GM12891 (cell line): ENCODE data around the gene AKT1.
A peak's percentile ranks its signal among the peaks of the same experiment; 100 is the strongest.

Experiments
- DNase-seq: peaks from one replicate; pipeline ENCODE4 v3.0.0; 2011; ENCODE audit warnings: low spot score; ENCODE audit not compliant: insufficient read length
- FAIRE-seq: peaks from 2 replicates; lab custom pipeline; 2011; peaks lifted over from hg19 to GRCh38; lab: Jason Lieb, UNC
- PAX5 ChIP-seq: IDR thresholded peaks from 2 replicates; pipeline ENCODE4 v1.6.1; 2011; ENCODE audit warnings: low read length, moderate library complexity, mild to moderate bottlenecking; ENCODE audit not compliant: insufficient read depth, severe bottlenecking
- POLR2A ChIP-seq: IDR thresholded peaks from 2 replicates; pipeline ENCODE4 v1.6.1; 2011; ENCODE audit warnings: low read depth, low read length, control low read depth
- POLR2AphosphoS5 ChIP-seq: IDR thresholded peaks from 2 replicates; pipeline ENCODE4 v1.6.1; 2011; ENCODE audit warnings: low read depth, low read length, control low read depth
- POU2F2 ChIP-seq: IDR thresholded peaks from 2 replicates; pipeline ENCODE4 v1.6.1; 2011; ENCODE audit warnings: low read depth, mild to moderate bottlenecking, control low read depth, low read length, moderate library complexity
- SPI1 ChIP-seq: IDR thresholded peaks from 2 replicates; pipeline ENCODE4 v1.6.1; 2011; ENCODE audit warnings: low read depth, low read length, control low read depth
- TAF1 ChIP-seq: IDR thresholded peaks from 2 replicates; pipeline ENCODE4 v1.6.1; 2011; ENCODE audit warnings: low read depth, low read length, control low read depth

AKT1 gene

DNA sequence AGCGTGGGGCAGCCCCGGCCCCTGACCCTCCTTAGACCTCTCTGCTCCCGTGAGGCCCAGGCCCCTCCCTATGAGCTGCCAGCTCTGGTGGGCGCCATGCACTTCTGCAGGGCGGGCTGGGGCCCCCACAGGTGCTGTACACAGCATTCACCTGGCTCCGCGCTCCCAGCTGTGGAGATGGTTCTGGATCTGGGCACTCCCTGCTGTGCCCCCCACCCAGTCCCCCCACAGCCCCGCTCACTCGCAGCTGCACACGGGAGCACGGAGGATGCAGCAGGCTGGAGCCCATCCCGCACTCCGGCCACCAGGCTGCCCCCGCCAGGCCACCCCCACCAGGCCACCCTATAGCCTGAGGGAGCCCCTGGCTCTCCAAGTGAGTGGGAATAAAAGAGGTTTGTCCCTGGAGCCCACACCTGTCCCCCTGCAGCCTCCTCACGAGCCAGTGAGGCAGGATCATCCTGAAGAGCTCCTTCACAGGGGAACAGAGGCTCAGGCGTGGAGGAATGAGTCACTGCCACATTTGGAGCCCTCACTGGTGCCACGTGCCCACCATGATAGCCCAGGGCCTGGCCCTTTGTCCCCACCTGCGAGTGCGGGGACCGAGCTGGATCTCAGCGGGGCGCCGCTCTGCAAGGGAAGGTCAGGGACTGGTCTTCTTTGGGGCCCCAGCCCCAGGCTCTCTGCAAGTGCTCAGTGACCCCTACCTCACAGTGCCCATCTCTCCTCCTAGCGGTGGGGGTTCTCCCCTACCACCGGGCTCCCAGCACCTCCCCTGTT is 69.6 kb downstream of the AKT1 start:
- TF ChIP-seq PAX5 (no peak), SPI1 (no peak), POLR2AphosphoS5 (no peak), POU2F2 (no peak), TAF1 (no peak), POLR2A (no peak)
- DNase-seq = no peak
- no peak for FAIRE-seq

DNA sequence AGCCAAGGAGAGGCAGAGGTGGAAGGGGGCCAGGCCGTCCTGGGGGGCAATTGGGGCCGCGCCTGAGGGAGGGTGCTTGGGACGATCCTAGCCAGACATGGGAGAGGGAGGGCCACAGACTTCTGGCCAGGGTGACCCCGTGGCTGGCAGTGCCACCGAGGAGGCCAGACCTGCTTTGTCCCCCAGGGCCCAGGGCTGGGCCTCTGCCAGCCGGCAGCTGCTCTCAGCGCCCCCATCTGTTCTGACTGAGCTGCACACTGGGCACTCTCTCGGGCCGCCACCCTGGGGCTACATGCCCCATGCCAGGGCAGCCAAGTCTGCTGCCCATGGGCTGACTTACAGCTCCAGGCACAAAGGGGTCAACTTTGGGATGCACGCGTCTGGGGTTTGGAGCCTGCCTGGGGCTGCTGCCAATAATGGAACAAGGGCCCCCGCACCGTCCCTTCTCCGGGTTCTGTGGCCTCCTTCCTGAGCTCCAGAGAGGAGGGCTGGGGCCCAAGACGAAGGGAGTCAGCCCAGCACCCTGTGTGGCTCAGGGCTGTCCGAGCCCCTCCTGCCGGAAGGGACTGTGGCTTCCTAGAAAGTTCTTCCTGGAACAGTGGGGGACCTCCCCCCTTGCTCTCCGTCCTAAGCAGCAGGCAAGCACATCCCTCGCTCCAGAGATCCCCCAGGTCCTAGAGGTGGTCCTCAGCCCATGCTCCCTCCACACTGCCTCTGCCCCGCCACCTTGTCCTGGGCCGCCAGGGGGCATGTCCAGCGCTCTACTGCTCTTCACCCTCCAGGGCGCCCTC is 70.4 kb downstream of the AKT1 start:
- FAIRE-seq = no peak
- TF ChIP-seq TAF1 (no peak), POU2F2 (no peak), PAX5 (no peak), POLR2AphosphoS5 (no peak), POLR2A (no peak), SPI1 (no peak)

DNA sequence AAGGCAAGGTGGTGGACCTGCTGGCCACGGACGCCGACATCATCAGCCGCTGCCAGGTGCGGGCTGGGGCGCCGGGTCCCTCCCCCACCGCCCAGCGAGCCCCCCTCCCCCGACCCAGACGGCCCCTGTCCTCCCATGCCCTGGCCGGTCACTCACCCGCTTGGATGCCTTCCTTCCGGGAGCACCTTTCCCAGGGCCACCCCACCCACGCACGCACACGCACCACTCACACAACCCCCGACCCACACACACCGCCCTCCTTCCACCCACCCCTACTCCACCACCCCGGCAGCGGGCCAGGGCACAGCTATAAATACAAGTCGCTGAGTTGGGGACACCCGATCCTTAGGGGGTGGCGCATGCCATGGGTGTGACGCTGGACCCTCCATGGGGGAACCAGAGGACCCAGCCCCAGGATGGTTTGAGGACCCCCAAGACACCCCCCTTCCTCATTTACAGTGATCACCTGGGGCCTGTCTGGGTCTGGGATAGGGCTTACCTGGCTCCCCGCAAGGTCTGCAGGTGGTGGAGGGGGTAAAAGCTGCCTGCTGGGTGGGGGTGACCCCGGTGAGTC is 71.1 kb downstream of the AKT1 start:
- FAIRE-seq (no peak), DNase-seq (no peak)
- no peak for TF ChIP-seq TAF1
- no peak for TF ChIP-seq POLR2AphosphoS5
- no peak for TF ChIP-seq POU2F2
- no peak for TF ChIP-seq POLR2A
- TF ChIP-seq SPI1 = no peak
- TF ChIP-seq PAX5 = no peak

More for the DNA sequence above, 70.4 kb downstream of the AKT1 start:
- no peak for DNase-seq

DNA sequence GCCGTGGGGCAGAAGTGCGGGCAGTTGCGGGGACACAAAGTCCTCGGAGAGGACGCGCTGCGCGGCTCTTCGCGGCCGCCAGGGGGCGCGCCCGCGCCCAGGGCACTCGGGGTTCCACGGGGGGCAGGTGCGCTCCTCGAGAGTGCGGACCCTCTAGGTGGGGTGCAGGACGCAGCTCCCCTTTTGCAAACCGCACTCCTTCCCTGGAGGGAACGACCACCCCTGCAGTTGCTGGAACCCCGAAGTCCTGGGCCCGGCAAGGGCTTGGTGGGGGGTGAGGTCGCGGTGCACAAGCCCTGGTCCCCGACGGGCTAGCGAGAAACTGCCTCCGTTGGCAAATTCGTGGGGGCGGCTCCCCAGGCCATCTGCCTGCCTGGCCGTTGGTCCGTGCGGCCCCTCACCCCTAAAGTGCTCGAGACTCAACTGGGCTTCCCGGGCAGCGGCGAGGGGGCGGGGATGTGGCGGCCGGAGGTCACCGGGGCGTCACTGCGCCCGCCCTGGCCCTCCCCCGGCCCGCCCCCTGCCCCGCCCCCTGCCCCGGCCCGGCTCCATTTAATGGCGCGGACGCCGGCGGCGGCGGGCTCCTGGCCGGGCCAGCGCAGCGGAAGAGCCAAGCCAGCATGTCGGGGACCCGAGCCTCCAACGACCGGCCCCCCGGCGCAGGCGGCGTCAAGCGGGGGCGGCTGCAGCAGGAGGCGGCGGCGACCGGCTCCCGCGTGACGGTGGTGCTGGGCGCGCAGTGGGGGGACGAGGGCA is 71.7 kb downstream of the AKT1 start, which contains the start of gene ADSS1:
Gene ADSS1 (plus strand): TSS at position 579 of the 756 bp plus-strand sequence. CDS start 42 bp downstream, at position 621.
- FAIRE-seq (peak; percentile 94), DNase-seq (peak; percentile 96)
- TF ChIP-seq PAX5 (no peak), POLR2AphosphoS5 (no peak), SPI1 (no peak)

GRCh38 chr14:104722938-104723650 is 72.5 kb downstream of the AKT1 start:
- FAIRE-seq (no peak), DNase-seq (no peak)
- no peak for TF ChIP-seq POU2F2
- TF ChIP-seq POLR2A = no peak
- no peak for TF ChIP-seq PAX5
- TF ChIP-seq SPI1 = no peak
- TF ChIP-seq POLR2AphosphoS5 = no peak
- no peak for TF ChIP-seq TAF1

DNA sequence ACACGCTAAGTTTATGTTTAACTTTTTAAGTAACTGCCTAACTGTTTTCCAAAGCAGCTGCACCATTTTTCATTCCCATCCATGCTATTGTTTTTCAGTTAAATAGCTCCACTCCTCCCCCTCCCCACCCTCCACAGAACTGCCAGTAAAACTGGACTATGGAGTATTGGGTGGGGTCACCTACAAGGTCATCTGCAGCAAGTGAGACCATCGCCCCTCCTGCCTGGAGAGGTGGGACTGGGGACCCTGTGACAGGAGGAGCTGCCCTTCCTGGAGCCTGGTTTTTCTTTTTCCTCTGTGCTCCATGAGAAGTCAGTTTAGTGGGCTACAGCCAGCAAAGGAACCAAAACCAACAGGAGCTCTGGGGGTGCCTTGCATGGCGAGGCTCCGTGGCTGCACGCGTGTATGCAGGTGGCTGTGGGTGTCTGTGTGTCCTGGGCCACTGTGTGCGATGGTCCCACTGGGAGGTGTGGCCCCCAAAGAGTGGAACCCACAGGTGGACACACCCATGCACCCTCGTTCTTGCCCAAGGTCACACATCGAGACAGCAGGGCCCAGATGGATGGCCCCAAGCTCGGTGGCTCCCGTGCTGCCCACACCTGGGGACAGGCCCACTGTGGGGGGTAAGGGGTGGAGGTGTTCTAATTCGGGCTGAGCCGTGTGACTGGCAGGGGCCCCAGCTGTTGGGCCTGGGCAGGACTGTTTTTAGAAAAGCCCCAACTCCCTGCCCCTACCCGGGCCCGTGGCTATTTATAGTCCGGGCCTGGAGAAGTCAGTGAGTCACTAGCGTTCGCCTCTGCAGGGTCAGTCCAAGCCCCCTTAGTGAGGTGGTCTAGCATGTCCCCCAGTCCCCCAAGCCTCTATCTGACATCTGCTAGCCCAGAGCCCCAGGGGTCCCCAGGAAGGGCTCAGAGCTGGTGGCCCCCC is 73.8 kb downstream of the AKT1 start:
- no peak for DNase-seq
- no peak for TF ChIP-seq SPI1
- TF ChIP-seq POU2F2 = no peak
- TF ChIP-seq POLR2AphosphoS5 = no peak
- no peak for TF ChIP-seq PAX5
- TF ChIP-seq POLR2A = no peak
- no peak for TF ChIP-seq TAF1
- FAIRE-seq = no peak
